A673 (cell line): ENCODE results near the gene ARHGEF4.

Experiments used
- EZH2 ChIP-seq: fragments of 200-600 bp; sonication (generic); IDR thresholded peaks from 2 replicates; pipeline ENCODE4 v1.6.1; 2017; ENCODE audit warnings: borderline replicate concordance, low read depth, mild to moderate bottlenecking, mixed read lengths, antibody characterized with exemption, low read length; ENCODE audit not compliant: poor library complexity, severe bottlenecking
- TF ChIP-seq, protein P1 (sequence below): fragments of 300-800, 200-600 bp; sonication (generic); conservative IDR thresholded peaks from 2 replicates; pipeline ENCODE4 v1.5.1; 2017; ENCODE audit warnings: low read depth, mild to moderate bottlenecking, antibody characterized with exemption, low read length, moderate library complexity, mixed read lengths

DNA sequence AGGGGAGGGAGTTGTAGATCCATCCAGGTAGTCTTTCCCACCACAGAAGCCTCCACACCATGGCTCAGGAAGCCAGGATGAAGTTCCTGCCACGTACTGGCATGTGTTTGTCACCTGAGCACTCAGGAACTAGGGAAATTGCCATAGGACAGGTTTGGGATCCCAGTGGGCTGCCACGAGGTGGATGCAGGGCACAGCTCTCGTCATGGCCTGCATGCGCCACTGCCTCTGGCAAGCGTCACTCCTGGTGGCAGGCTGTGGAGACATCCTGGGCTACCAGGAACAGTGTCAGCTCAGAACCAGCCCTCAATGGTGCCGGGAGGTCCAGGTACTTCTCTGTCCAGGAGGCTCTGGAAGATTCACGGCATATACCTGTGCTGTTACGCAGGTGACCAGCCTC, 3.8 kb downstream of the ARHGEF4 start:
- TF ChIP-seq, protein P1, sequence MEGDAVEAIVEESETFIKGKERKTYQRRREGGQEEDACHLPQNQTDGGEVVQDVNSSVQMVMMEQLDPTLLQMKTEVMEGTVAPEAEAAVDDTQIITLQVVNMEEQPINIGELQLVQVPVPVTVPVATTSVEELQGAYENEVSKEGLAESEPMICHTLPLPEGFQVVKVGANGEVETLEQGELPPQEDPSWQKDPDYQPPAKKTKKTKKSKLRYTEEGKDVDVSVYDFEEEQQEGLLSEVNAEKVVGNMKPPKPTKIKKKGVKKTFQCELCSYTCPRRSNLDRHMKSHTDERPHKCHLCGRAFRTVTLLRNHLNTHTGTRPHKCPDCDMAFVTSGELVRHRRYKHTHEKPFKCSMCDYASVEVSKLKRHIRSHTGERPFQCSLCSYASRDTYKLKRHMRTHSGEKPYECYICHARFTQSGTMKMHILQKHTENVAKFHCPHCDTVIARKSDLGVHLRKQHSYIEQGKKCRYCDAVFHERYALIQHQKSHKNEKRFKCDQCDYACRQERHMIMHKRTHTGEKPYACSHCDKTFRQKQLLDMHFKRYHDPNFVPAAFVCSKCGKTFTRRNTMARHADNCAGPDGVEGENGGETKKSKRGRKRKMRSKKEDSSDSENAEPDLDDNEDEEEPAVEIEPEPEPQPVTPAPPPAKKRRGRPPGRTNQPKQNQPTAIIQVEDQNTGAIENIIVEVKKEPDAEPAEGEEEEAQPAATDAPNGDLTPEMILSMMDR = no peak
- no peak for TF ChIP-seq EZH2
